ENCODE measurements around the gene TPM1.
"Not testable (repeated sequence)": the region's sequence is repeated elsewhere in the genome, so short reads cannot be mapped to it uniquely, and the experiment has no call there.

The TPM1 gene

GRCh38 chr15:63094495-63094931 is 52.0 kb downstream of the TPM1 start:
- DNase-seq (ENCODE audit: low read depth, low spot score), result no peak

GRCh38 chr15:63096178-63096577 is 53.6 kb downstream of the TPM1 start:
- DNase-seq (ENCODE audit: low read depth, low spot score), result no peak

GRCh38 chr15:63098901-63099300 is 56.4 kb downstream of the TPM1 start:
- not testable (repeated sequence) for DNase-seq (ENCODE audit: low read depth, low spot score)

GRCh38 chr15:63099581-63099980 is 57.0 kb downstream of the TPM1 start:
- DNase-seq (ENCODE audit: low read depth, low spot score), result not testable (repeated sequence)

- DNase-seq (ENCODE audit: low read depth, low spot score), result no peak
Observed at GRCh38 chr15:63103416-63103815, 60.9 kb downstream of the TPM1 start.

GRCh38 chr15:63104727-63105126 is 62.2 kb downstream of the TPM1 start:
- no peak for DNase-seq (ENCODE audit: low read depth, low spot score)

GRCh38 chr15:63105354-63105753 is 62.8 kb downstream of the TPM1 start:
- not testable (repeated sequence) for DNase-seq (ENCODE audit: low read depth, low spot score)

GRCh38 chr15:63107895-63108546 is 65.5 kb downstream of the TPM1 start:
- no peak for DNase-seq (ENCODE audit: low read depth, low spot score)

GRCh38 chr15:63109498-63109897 is 67.0 kb downstream of the TPM1 start:
- DNase-seq (ENCODE audit: low read depth, low spot score), result no peak

- no peak for DNase-seq (ENCODE audit: low read depth, low spot score)
Observed at GRCh38 chr15:63109920-63110319, 67.4 kb downstream of the TPM1 start.

- no peak for DNase-seq (ENCODE audit: low read depth, low spot score)
Observed at GRCh38 chr15:63110428-63111026, 68.0 kb downstream of the TPM1 start.

- no peak for DNase-seq (ENCODE audit: low read depth, low spot score)
Observed at GRCh38 chr15:63111481-63111880, 68.9 kb downstream of the TPM1 start.

- DNase-seq (ENCODE audit: low read depth, low spot score), result no peak
Observed at GRCh38 chr15:63112871-63113270, 70.3 kb downstream of the TPM1 start.

GRCh38 chr15:63114465-63114864 is 71.9 kb downstream of the TPM1 start:
- DNase-seq (ENCODE audit: low read depth, low spot score), result no peak
